Suppressor macrophage treated with lipopolysaccharide for 1 hour (primary cell): ENCODE measurements around the gene TMEM120B.
A peak's percentile ranks its signal among the peaks of the same experiment; 100 is the strongest.
"Not testable (repeated sequence)": the region's sequence is repeated elsewhere in the genome, so short reads cannot be mapped to it uniquely, and the experiment has no call there.

Experiments used
- DNase-seq, 3 donors: peaks; one replicate each; pipeline ENCODE4 v3.0.0-alpha.2; 2020 to 2022

The TMEM120B gene

GRCh38 chr12:121748571-121749265 is 36.2 kb downstream of the TMEM120B start:
- DNase-seq, result peak; percentile 84 to 94 (median 90)

DNA sequence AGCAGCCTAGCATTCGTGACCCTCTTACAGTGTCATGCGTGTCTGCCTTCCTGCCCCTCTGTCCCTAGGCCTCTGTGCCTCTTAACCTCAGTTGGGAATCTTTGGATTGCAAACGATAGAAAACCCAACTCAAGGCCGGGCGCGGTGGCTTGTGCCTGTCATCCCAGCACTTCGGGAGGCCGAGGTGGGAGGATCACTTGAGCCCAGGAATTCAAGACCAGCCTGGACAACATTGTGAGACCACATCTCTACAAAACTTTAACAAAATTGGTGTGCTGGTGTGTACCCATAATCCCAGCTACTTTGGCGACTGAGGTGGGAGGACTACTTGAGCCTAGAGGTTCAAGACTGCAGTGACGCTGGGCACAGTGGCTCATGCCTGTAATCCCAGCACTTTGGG is 36.7 kb downstream of the TMEM120B start:
- DNase-seq, result no peak

DNA sequence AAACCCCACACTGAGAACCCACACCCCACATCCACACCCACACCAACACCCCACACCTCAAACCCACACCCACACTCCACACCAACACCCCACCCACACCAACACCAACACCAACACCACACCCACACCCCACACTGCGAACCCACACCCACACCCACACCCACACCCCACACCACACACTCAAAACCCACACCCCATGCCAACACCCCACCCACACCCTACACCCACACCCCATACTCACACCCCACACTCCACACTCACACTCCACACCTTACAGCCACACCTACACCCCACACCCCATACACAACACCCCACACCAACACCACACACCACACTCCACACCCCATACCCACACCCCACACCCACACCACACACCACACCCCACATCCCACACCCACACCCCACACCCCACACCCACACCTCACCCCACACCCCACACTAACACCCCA is 38.0 kb downstream of the TMEM120B start:
- DNase-seq, result no peak

- DNase-seq, result no peak
Measured at GRCh38 chr12:121751034-121751433, 38.5 kb downstream of the TMEM120B start.

- no peak for DNase-seq
Measured at GRCh38 chr12:121751749-121752351, 39.3 kb downstream of the TMEM120B start.

GRCh38 chr12:121753844-121754264 is 41.3 kb downstream of the TMEM120B start:
- DNase-seq, result no peak

- no peak for DNase-seq
Measured at GRCh38 chr12:121754836-121755235, 42.3 kb downstream of the TMEM120B start.

DNA sequence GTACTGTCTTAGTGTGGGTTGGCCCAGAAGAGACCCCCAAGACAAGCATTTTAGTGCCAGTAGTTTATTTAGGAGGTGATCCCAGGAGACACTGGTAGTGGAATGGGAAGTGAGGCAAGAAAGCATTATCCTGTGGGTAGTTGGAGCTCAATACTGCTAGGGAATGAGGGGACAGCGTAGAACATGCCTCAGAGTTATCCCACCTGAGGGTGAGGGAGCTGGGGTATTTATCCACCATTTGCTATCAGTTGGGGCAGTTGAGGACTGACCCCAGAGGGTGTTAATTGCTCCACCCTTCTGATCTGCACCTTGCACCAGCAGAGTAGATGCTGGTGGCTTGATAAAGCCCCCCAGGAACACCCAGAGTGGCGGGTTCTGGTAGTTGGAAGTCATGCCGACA is 43.0 kb downstream of the TMEM120B start:
- DNase-seq, result no peak

DNA sequence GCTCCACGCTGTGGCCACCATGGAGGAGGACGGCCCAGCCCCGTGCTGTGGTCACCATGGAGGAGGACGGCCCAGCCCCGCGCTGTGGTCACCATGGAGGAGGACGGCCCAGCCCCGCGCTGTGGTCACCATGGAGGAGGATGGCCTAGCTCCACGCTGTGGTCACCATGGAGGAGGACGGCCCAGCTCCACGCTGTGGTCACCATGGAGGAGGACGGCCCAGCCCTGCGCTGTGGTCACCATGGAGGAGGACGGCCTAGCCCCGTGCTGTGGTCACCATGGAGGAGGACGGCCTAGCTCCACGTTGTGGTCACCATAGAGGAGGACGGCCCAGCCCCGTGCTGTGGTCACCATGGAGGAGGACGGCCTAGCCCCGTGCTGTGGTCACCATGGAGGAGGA is 46.0 kb downstream of the TMEM120B start:
- DNase-seq, result not testable (repeated sequence)

GRCh38 chr12:121762269-121762668 is 49.7 kb downstream of the TMEM120B start:
- no peak for DNase-seq

GRCh38 chr12:121764808-121765207 is 52.3 kb downstream of the TMEM120B start:
- no peak for DNase-seq

GRCh38 chr12:121765573-121765972 is 53.0 kb downstream of the TMEM120B start:
- no peak for DNase-seq

GRCh38 chr12:121766290-121767039 is 53.9 kb downstream of the TMEM120B start:
- DNase-seq, result no peak

DNA sequence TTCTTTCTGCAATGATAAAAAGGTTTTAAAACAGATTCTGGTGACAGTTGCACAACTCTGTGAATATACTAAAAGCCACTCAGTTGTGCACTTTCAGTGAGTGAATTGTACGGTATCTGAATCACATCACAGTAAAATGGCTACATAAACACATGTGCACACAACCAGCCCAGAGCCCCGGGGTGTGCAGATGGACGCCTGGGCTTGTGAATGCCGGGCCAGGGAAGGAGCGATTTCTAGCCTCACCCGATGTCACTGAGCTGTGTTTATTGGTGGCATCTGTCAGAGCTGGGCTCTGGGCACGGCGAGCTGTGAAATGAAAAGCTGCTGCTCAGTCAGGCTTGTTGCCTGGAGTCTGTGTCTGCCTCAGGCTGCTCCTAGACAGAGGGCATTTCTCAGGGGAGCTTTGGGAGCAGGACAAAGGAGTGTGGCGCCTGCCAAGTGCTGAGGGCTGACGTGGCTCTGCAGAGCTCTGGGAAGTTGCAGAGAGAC is 55.0 kb downstream of the TMEM120B start:
- DNase-seq, result no peak

GRCh38 chr12:121769297-121769830 is 56.8 kb downstream of the TMEM120B start:
- DNase-seq, result no peak

GRCh38 chr12:121769831-121770301 is 57.3 kb downstream of the TMEM120B start:
- DNase-seq, result no peak

DNA sequence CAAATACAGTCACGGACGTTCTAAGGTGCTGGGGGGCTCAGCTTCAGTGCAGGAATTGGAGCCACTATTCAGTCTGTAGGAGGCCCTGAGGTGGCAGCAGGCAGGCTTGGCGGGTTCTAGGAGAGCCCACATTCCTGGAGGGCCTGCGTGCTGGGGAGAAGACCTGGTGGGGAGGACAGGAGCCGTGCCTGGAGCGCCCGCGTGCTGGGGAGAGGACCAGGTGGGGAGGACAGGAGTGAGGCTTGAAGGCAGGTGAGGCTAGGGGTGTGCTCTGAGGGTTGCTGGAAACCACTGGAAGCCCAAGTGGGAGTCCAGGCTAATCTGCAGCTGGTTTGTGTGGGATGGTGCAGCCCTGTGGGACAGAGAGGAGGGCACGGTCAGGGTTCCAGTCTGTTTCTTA is 57.8 kb downstream of the TMEM120B start:
- no peak for DNase-seq

DNA sequence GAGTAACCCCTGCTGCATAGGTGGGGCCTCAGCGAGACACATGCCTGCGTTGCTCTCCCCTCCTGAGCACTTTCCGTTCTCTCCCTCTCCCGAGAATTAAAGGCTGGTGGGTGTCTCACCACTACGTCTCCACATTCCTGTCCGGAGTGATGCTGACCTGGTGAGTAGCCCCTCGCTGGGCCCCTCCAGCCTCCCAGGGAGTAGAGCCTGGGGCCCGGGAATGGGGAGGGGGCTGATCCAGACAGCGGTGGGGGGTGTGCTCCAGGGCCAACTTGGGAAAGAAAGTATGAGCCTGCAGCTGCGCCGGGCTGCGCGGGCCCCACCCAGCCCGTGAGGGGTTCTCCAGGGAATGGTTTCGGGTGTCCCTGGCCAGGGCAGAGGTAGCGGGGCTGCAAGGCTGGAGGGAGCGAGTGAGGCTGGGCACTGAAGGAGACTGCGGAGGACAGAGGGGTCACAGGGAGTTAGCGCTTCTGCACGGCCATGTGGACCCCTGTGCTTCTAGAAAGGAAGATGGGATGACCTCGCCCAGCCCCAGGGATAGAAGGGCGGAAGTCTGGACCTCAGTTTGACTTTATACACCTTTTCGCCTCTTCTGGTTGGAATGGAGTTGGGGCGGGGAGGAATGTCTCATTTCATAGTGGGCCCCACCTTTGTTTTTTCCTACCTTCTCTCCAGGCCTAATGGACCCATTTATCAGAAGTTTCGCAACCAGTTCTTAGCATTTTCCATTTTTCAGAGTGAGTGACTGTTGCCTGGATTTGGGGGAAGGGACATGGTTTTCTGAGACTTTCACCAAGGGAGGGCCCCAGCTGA is 58.5 kb downstream of the TMEM120B start:
- peak in 1 of 3 donors; percentile 15 for DNase-seq

DNA sequence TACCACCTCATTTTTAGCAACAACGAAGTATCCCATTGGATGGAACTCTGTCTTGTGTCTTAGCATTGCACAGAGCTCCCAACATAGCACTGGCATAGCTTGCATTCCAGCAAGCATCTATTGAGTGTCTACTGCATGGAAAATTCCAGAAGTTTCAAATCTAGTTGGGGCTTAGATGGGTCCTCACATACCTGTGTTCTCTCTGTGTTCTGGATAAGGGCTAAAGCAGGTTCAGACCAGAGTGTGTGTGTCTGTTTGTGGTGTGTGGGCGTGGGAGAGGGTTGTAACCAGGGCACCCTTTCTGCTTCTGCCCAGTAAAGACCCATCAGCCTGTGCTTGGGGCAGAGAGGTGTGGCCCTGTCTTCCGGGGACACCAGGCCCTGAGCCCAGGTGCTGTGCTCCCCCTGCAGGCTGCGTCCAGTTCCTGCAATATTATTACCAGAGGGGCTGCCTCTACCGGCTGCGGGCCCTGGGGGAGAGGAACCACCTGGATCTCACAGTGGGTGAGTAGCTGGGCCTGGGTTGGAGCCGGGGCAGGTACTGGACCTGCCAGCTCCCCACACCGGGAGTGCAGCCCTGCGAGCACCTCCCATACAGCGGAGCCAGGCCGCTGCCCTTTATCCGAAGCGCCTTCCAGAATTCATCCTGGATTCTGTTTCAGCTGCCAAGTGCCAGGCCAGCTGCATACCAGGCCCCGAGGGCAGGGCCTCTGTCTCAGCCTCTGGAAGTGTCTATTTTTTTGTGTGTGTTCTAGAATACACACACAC is 60.6 kb downstream of the TMEM120B start:
- DNase-seq, result peak; percentile 74 to 84 (median 77)

DNA sequence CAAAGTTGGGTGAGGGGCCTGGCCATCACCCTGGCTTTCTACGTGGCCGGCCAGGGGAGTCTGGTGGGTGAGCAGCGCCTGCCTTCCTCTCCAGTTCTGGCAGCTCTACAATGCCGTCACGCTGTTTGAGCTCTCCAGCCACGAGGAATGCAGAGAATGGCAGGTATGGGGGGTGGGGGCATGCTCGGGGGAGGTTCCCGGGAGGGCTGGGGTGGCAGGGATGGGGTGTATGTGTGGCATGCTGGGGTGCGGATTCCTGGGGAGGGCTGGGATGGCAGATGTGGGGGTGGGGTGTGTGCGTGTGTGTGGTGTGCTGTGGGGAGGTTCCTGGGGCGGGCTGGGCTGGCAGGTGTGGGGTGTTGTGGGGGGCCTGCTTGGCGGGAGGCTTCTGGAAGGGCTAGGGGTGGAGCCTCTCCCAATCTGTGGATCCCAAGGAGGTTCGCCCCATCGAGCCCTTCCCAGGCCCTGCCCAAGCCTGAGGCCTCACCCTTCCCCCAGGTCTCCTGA is 62.5 kb downstream of the TMEM120B start:
- no peak for DNase-seq

GRCh38 chr12:121775501-121775900 is 62.9 kb downstream of the TMEM120B start:
- DNase-seq, result peak in 1 of 3 donors; percentile 15
